ENCODE results near the gene FFAR4.

The FFAR4 gene

GRCh38 chr10:93601146-93601773 lies 34.8 kb downstream of the FFAR4 start, which contains the start of gene RBP4:
Gene RBP4 (minus strand): TSS chr10:93601235. CDS start chr10:93601028, 207 bp downstream.
- no peak for DNase-seq

GRCh38 chr10:93601774-93602162 lies 35.3 kb downstream of the FFAR4 start:
- no peak for DNase-seq

- no peak for DNase-seq
Measured at GRCh38 chr10:93603023-93603422, 36.6 kb downstream of the FFAR4 start.

GRCh38 chr10:93604146-93604545 lies 37.7 kb downstream of the FFAR4 start:
- no peak for DNase-seq

- DNase-seq: no peak
Measured at GRCh38 chr10:93608421-93608820, 42.0 kb downstream of the FFAR4 start.

GRCh38 chr10:93612311-93612710 lies 45.8 kb downstream of the FFAR4 start, which contains the start of gene PDE6C:
Gene PDE6C (plus strand): TSS chr10:93612537. CDS start chr10:93612726, 189 bp downstream.
- no peak for DNase-seq

GRCh38 chr10:93613126-93613525 lies 46.7 kb downstream of the FFAR4 start:
- DNase-seq: no peak

- no peak for DNase-seq
Measured at GRCh38 chr10:93614101-93614825, 47.8 kb downstream of the FFAR4 start.

GRCh38 chr10:93615576-93616235 lies 49.2 kb downstream of the FFAR4 start:
- DNase-seq: no peak

- no peak for DNase-seq
Measured at GRCh38 chr10:93620925-93621324, 54.5 kb downstream of the FFAR4 start.

GRCh38 chr10:93622942-93623341 lies 56.5 kb downstream of the FFAR4 start:
- DNase-seq: no peak

- DNase-seq: no peak
Measured at GRCh38 chr10:93628858-93629257, 62.4 kb downstream of the FFAR4 start.

GRCh38 chr10:93629647-93630305 lies 63.3 kb downstream of the FFAR4 start:
- no peak for DNase-seq

- no peak for DNase-seq
Measured at GRCh38 chr10:93630625-93631557, 64.4 kb downstream of the FFAR4 start.

Data from CD4-positive, alpha-beta T cell treated with Interleukin-10 for 1 hour (primary cell).